ENCODE results near the gene NGB.

The NGB gene

DNA sequence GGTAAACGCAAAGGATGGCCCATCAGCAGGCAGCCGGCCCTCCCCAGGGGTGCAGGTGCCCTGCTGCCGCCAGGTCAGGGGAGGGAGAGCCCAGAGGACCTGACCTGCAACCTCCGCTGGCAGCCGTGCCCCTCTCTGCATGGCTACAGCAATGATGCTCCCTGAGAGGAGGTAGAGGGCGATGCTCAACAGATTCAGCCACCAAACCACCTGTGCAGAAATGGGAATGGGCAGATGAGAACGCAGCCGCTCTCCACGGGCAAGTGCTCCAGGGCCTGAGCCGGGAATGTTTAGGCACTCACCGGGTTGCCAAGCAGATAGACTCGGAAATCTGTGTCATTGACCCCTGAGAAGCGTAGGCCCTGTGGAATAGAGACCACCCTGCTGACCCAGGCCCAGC lies 8.7 kb upstream of the NGB start:
- H3K4me3 ChIP-seq (ENCODE audit: low read depth, low read length): no peak overlapping the region
- no peak for TF ChIP-seq CTCF (IDR thresholded peaks at IDR 0.05; ENCODE audit: low read depth, low read length)

DNA sequence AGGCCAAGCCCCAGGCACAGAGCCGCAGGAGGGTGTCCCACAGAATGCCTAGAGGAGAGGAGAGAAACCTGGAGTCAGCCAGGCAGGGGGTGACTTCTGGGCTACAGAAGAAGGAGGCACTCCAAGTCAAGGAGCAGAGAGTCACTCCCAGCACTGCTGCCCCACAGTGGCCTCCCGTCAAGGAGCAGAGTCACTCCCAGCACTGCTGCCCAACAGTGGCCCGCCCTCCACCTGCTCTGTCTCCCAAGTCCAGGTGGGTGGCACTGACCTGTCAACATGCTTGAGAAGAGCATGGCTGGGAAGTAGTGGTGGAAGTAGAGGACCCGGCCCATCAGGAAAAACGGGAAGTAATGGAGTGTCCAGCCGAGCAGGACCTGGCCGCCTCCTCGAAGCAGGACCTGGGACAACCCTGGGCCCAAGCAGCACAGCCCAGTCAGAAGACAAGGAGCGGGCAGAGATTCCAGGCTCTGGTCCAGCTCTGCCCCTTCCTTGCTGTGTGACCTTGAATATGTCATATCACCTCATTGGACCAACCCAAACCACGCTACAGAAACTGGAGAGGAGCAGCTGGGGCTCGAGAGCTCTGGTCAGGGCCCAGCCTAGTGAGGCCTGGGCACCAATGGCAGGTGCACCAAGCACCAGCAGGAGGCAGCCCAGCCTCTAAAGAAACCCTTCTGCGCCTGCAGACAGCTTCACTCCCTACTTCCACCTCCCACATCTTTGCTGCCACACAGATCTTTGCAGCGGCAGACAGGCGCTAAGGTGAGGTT lies 7.6 kb upstream of the NGB start:
- TF ChIP-seq CTCF (IDR thresholded peaks at IDR 0.05; ENCODE audit: low read depth, low read length): no peak
- no peak overlapping the region for H3K4me3 ChIP-seq (ENCODE audit: low read depth, low read length)

DNA sequence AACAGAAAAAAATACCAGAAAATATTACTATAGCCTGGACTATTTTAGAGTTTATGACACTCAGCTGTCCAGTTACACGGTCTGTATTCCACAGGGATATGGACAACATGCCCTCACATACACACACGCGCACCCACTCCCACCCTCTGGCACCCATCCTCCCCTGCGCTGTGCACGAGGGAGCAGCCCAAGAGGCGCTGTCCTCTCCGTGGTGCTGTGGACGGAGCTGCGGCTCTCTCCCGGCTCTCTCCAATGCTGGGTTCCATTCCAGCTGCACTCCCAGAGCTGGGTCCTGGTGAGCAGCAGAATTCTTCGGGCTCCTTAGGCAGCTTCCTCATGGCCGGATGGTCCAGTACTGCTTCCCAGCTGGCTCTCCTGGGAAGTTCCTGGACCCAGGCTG lies 6.0 kb upstream of the NGB start:
- TF ChIP-seq CTCF (IDR thresholded peaks at IDR 0.05; ENCODE audit: low read depth, low read length): no peak
- H3K4me3 ChIP-seq (ENCODE audit: low read depth, low read length): no peak overlapping the region

- no peak for TF ChIP-seq CTCF (IDR thresholded peaks at IDR 0.05; ENCODE audit: low read depth, low read length)
- no peak overlapping the region for H3K4me3 ChIP-seq (ENCODE audit: low read depth, low read length)
These were observed 5.4 kb upstream of the NGB start for GRCh38 chr14:77276295-77276935.

DNA sequence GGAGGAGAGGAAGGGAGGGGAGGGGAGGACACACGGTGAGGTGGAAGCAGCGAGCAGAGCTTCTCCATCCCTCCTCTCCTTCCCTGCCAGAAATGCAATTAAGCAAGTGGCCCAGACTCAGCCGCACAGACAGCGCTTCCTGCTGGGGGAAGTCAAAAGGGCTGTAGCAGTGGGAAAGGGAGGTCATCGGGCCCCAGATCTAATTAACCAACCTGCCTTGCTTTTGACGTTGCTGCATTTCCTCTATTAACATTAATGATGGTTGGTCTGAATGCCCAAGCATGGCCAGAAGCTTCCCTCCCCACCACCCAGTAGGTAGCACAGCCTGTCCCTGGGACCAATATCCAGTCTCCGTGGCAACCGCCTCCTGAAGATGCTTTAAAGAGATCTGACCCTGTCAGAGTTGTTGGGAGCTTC lies 4.6 kb upstream of the NGB start:
- TF ChIP-seq CTCF (IDR thresholded peaks at IDR 0.05; ENCODE audit: low read depth, low read length): no peak
- no peak overlapping the region for H3K4me3 ChIP-seq (ENCODE audit: low read depth, low read length)

- no peak for TF ChIP-seq CTCF (IDR thresholded peaks at IDR 0.05; ENCODE audit: low read depth, low read length)
- H3K4me3 ChIP-seq (ENCODE audit: low read depth, low read length): no peak overlapping the region
These were observed 4.1 kb upstream of the NGB start for GRCh38 chr14:77275041-77275580.

DNA sequence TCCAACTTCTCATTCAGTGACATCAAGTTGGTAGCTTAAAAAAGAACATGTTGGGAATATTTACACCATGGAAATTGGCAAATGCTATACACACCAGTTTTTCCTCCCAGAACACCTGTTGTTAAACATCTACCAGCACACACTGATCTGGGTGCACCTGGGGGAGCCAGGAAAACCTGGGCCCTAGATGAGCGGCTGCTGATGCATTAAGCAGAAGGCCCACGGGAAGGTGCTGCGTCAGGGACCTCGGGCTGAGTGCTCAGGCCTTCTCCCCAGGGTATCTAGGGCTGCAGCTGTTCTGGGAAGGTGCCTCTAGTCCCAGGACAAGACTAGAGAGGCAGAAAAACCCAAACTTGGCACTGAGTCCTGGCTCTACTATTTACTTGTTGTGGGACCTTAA lies 2.8 kb upstream of the NGB start:
- TF ChIP-seq CTCF (IDR thresholded peaks at IDR 0.05; ENCODE audit: low read depth, low read length): no peak
- no peak overlapping the region for H3K4me3 ChIP-seq (ENCODE audit: low read depth, low read length)

All from WI38 (cell line).